ENCODE results near the gene TSTD1.

TSTD1 gene

GRCh38 chr1:161071886-161072371 lies 33.2 kb upstream of the TSTD1 start:
- TF ChIP-seq TAF1 (IDR thresholded peaks at IDR 0.05; ENCODE audit: borderline replicate concordance, insufficient read depth, low read length), result no peak
- TF ChIP-seq FOXP2 (optimal IDR thresholded peaks at IDR 0.05; ENCODE audit: borderline replicate concordance, extremely low read depth, extremely low read length, insufficient read depth), result no peak
- TF ChIP-seq SIN3A (IDR thresholded peaks at IDR 0.05; ENCODE audit: borderline replicate concordance, insufficient read depth, low read length), result no peak
- TF ChIP-seq, protein P1, sequence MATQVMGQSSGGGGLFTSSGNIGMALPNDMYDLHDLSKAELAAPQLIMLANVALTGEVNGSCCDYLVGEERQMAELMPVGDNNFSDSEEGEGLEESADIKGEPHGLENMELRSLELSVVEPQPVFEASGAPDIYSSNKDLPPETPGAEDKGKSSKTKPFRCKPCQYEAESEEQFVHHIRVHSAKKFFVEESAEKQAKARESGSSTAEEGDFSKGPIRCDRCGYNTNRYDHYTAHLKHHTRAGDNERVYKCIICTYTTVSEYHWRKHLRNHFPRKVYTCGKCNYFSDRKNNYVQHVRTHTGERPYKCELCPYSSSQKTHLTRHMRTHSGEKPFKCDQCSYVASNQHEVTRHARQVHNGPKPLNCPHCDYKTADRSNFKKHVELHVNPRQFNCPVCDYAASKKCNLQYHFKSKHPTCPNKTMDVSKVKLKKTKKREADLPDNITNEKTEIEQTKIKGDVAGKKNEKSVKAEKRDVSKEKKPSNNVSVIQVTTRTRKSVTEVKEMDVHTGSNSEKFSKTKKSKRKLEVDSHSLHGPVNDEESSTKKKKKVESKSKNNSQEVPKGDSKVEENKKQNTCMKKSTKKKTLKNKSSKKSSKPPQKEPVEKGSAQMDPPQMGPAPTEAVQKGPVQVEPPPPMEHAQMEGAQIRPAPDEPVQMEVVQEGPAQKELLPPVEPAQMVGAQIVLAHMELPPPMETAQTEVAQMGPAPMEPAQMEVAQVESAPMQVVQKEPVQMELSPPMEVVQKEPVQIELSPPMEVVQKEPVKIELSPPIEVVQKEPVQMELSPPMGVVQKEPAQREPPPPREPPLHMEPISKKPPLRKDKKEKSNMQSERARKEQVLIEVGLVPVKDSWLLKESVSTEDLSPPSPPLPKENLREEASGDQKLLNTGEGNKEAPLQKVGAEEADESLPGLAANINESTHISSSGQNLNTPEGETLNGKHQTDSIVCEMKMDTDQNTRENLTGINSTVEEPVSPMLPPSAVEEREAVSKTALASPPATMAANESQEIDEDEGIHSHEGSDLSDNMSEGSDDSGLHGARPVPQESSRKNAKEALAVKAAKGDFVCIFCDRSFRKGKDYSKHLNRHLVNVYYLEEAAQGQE (IDR thresholded peaks at IDR 0.05; ENCODE audit: insufficient read depth in 1 of 2, low read depth in 2 of 2, low read length in 2 of 2), result no peak
- no peak for TF ChIP-seq POLR2AphosphoS5 (IDR thresholded peaks at IDR 0.05; ENCODE audit: low read depth, low read length)

DNA sequence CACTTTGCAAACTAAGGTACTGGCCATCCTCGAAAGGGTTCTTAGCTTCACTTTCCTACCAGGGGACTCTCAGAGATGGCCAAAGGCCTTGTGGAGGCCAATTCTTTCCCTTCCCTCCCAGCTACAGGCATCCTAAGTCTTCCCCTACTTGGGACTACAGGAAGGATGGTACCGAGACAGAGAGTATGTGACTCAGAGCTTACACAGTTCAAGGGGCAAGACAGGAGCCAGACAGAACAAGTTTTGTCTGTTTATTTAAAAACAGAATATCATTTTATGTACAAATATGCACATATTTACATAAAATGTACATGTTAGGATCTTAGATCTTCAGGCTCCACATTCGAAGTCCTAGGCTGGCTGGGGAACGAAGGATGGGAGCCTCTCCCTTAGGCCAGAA lies 32.0 kb upstream of the TSTD1 start:
- TF ChIP-seq SIN3A (IDR thresholded peaks at IDR 0.05; ENCODE audit: borderline replicate concordance, insufficient read depth, low read length), result no peak
- no peak for TF ChIP-seq FOXP2 (optimal IDR thresholded peaks at IDR 0.05; ENCODE audit: borderline replicate concordance, extremely low read depth, extremely low read length, insufficient read depth)
- no peak for TF ChIP-seq TAF1 (IDR thresholded peaks at IDR 0.05; ENCODE audit: borderline replicate concordance, insufficient read depth, low read length)
- TF ChIP-seq, protein P1 (IDR thresholded peaks at IDR 0.05; ENCODE audit: insufficient read depth in 1 of 2, low read depth in 2 of 2, low read length in 2 of 2), result no peak
- no peak for TF ChIP-seq POLR2AphosphoS5 (IDR thresholded peaks at IDR 0.05; ENCODE audit: low read depth, low read length)

- TF ChIP-seq FOXP2 (optimal IDR thresholded peaks at IDR 0.05; ENCODE audit: borderline replicate concordance, extremely low read depth, extremely low read length, insufficient read depth) (no peak), TAF1 (IDR thresholded peaks at IDR 0.05; ENCODE audit: borderline replicate concordance, insufficient read depth, low read length) (no peak), POLR2AphosphoS5 (IDR thresholded peaks at IDR 0.05; ENCODE audit: low read depth, low read length) (no peak), SIN3A (IDR thresholded peaks at IDR 0.05; ENCODE audit: borderline replicate concordance, insufficient read depth, low read length) (no peak)
- TF ChIP-seq, protein P1 (IDR thresholded peaks at IDR 0.05; ENCODE audit: insufficient read depth in 1 of 2, low read depth in 2 of 2, low read length in 2 of 2), result no peak
Measured at GRCh38 chr1:161069731-161070270, 31.0 kb upstream of the TSTD1 start, which contains the start of gene ARHGAP30. Gene ARHGAP30 (minus strand): TSS chr1:161069891. CDS start chr1:161069624, 267 bp downstream.

DNA sequence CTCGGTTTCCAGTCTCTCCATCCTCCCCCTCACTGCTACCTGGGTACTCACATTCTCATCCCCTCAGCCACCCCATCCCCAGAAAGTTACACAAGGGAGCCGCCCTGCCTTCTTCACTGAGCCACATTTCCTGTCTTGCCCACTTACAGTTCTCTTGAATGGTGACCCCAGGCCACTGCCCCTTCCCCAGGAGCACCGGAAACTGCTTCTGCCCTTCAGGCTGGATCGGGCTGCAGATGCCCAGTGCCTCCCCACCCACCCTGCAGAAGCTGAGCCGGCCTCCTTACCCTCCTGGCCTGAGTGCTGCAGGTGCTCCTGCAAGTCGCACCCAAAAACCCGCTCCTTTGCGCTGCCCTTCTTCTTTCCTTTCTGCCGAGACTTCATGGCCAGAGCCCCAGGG lies 30.5 kb upstream of the TSTD1 start:
- TF ChIP-seq, protein P1 (IDR thresholded peaks at IDR 0.05; ENCODE audit: insufficient read depth in 1 of 2, low read depth in 2 of 2, low read length in 2 of 2), result no peak

Measured in PFSK-1 (cell line).